ENCODE results near the gene SORCS2.

- TF ChIP-seq CTCF (IDR thresholded peaks at IDR 0.05; ENCODE audit: low read length) (no peak), EZH2 (IDR thresholded peaks at IDR 0.05; ENCODE audit: borderline replicate concordance, low read length) (no peak)
Measured at GRCh38 chr4:7366954-7367353, 174.6 kb downstream of the SORCS2 start.

All from OCI-LY1 (cell line).